NCI-H345 treated with DMSO at 0.1 percent for 48 hours (cell line): ENCODE results near the gene NT5C.

Experiments
- DNase-seq: peaks from one replicate; lab custom pipeline; 2025; ENCODE audit not compliant: unreplicated experiment; lab: John Stamatoyannopoulos, UW

Gene NT5C

GRCh38 chr17:75116737-75117136 is 14.8 kb downstream of the NT5C start:
- DNase-seq: no peak

- no peak for DNase-seq
Measured at GRCh38 chr17:75115555-75115954, 16.0 kb downstream of the NT5C start.

- DNase-seq: no peak
Measured at GRCh38 chr17:75114552-75115314, 16.8 kb downstream of the NT5C start.

- DNase-seq: peak; percentile 87
Measured at GRCh38 chr17:75113798-75114551, 17.6 kb downstream of the NT5C start.

- DNase-seq: no peak
Measured at GRCh38 chr17:75111777-75112335, 19.7 kb downstream of the NT5C start.

GRCh38 chr17:75110234-75110937 is 21.2 kb downstream of the NT5C start:
- DNase-seq: no peak

GRCh38 chr17:75109407-75110233 is 21.9 kb downstream of the NT5C start, which contains the start of gene ARMC7:
TSS of gene ARMC7 (plus strand) at chr17:75109969. CDS start at chr17:75110289, 320 bp downstream.
- DNase-seq: peak; percentile 88

- DNase-seq: no peak
Measured at GRCh38 chr17:75109046-75109406, 22.5 kb downstream of the NT5C start.

GRCh38 chr17:75108193-75108592 is 23.3 kb downstream of the NT5C start:
- no peak for DNase-seq

- DNase-seq: peak; percentile 51
Measured at GRCh38 chr17:75105126-75106080, 26.1 kb downstream of the NT5C start.

GRCh38 chr17:75103601-75104554 is 27.7 kb downstream of the NT5C start:
- no peak for DNase-seq

- DNase-seq: no peak
Measured at GRCh38 chr17:75102385-75102821, 29.1 kb downstream of the NT5C start.

GRCh38 chr17:75099881-75100595 is 31.5 kb downstream of the NT5C start:
- no peak for DNase-seq

GRCh38 chr17:75098861-75099260 is 32.7 kb downstream of the NT5C start:
- no peak for DNase-seq

- DNase-seq: no peak
Measured at GRCh38 chr17:75097865-75098264, 33.7 kb downstream of the NT5C start.

- no peak for DNase-seq
Measured at GRCh38 chr17:75096082-75096625, 35.4 kb downstream of the NT5C start.

GRCh38 chr17:75094871-75095399 is 36.6 kb downstream of the NT5C start:
- DNase-seq: no peak
